GM12878 (cell line): ENCODE data around the gene RAPGEF4.

Source experiments
- CEBPB ChIP-seq, 2 experiments: fragments of 150-350 bp in 1 of 2; IDR thresholded peaks; 2 replicates each; pipeline ENCODE4 v1.6.1; 2012 to 2014; ENCODE audit warnings: low read depth in 2 of 2, low read length in 2 of 2, borderline replicate concordance in 1 of 2, inconsistent platforms in 1 of 2
- FOXM1 ChIP-seq: IDR thresholded peaks from 2 replicates; pipeline ENCODE4 v1.6.1; 2012; ENCODE audit warnings: low read depth, mild to moderate bottlenecking, inconsistent platforms, low read length, moderate library complexity
- POLR2A ChIP-seq: IDR thresholded peaks from 2 replicates; pipeline ENCODE4 v1.6.1; 2011; ENCODE audit warnings: low read depth, mild to moderate bottlenecking, low read length
- POLR2AphosphoS5 ChIP-seq: IDR thresholded peaks from 2 replicates; pipeline ENCODE4 v1.6.1; 2011; ENCODE audit warnings: mild to moderate bottlenecking, low read length, inconsistent platforms
- SMC3 ChIP-seq: IDR thresholded peaks from 2 replicates; pipeline ENCODE4 v1.6.1; 2011; ENCODE audit warnings: low read length, improper control_type of control experiment, borderline replicate concordance

- TF ChIP-seq POLR2AphosphoS5 (no peak), POLR2A (no peak), SMC3 (no peak), FOXM1 (no peak), CEBPB (IDR thresholded peaks at IDR 0.05; ENCODE audit: borderline replicate concordance in 1 of 2, low read depth in 2 of 2, low read length in 2 of 2) (no peak)
These were observed 253.1 kb downstream of the RAPGEF4 start for GRCh38 chr2:172988728-172989127.
